Anterior cingulate cortex (tissue), 58 donors: Measurements from ENCODE around the gene DDX6.
"Not testable (repeated sequence)": the region's sequence is repeated elsewhere in the genome, so short reads cannot be mapped to it uniquely, and the experiment has no call there.

Source experiments
- DNase-seq, 58 donors: peaks; one replicate each; lab custom pipeline; 2025; lab: John Stamatoyannopoulos, UW

The DDX6 gene

GRCh38 chr11:118792570-118793124, 1.7 kb upstream of the DDX6 start:
- DNase-seq: peak in 50 of 58 donors; percentile 5 to 79 (median 50)

- peak in 23 of 58 donors; percentile 3 to 46 (median 30) for DNase-seq
Measured at GRCh38 chr11:118791961-118792569, 1.1 kb upstream of the DDX6 start.

- peak; percentile 7 to 93 (median 78) for DNase-seq
Measured at GRCh38 chr11:118790357-118791110, 430 bp downstream of the DDX6 start.

- DNase-seq: peak in 24 of 58 donors; percentile 18 to 75 (median 52)
Measured at GRCh38 chr11:118789501-118790356, 1.2 kb downstream of the DDX6 start.

- no peak for DNase-seq
Measured at GRCh38 chr11:118786657-118787056, 4.3 kb downstream of the DDX6 start.

GRCh38 chr11:118785362-118785761, 5.6 kb downstream of the DDX6 start:
- no peak for DNase-seq

GRCh38 chr11:118783724-118784495, 7.1 kb downstream of the DDX6 start:
- DNase-seq: no peak

- not testable (repeated sequence) for DNase-seq
Measured at GRCh38 chr11:118783324-118783723, 7.6 kb downstream of the DDX6 start.

- no peak for DNase-seq
Measured at GRCh38 chr11:118778898-118779297, 12.1 kb downstream of the DDX6 start.

GRCh38 chr11:118774032-118774431, 16.9 kb downstream of the DDX6 start:
- no peak for DNase-seq

- DNase-seq: no peak
Measured at GRCh38 chr11:118771547-118772288, 19.2 kb downstream of the DDX6 start.

GRCh38 chr11:118768690-118769089, 22.3 kb downstream of the DDX6 start:
- no peak for DNase-seq

GRCh38 chr11:118766035-118766434, 24.9 kb downstream of the DDX6 start:
- no peak for DNase-seq

- DNase-seq: not testable (repeated sequence)
Measured at GRCh38 chr11:118765095-118765691, 25.8 kb downstream of the DDX6 start.

GRCh38 chr11:118763041-118763440, 27.9 kb downstream of the DDX6 start:
- no peak for DNase-seq

- DNase-seq: not testable (repeated sequence)
Measured at GRCh38 chr11:118761981-118762380, 29.0 kb downstream of the DDX6 start.

GRCh38 chr11:118757876-118758399, 33.0 kb downstream of the DDX6 start:
- peak in 24 of 58 donors; percentile 5 to 67 (median 17) for DNase-seq

- DNase-seq: no peak
Measured at GRCh38 chr11:118752654-118753053, 38.3 kb downstream of the DDX6 start.

GRCh38 chr11:118749429-118749828, 41.5 kb downstream of the DDX6 start:
- DNase-seq: no peak
